ENCODE measurements around the gene TUT1.

TUT1 gene

DNA sequence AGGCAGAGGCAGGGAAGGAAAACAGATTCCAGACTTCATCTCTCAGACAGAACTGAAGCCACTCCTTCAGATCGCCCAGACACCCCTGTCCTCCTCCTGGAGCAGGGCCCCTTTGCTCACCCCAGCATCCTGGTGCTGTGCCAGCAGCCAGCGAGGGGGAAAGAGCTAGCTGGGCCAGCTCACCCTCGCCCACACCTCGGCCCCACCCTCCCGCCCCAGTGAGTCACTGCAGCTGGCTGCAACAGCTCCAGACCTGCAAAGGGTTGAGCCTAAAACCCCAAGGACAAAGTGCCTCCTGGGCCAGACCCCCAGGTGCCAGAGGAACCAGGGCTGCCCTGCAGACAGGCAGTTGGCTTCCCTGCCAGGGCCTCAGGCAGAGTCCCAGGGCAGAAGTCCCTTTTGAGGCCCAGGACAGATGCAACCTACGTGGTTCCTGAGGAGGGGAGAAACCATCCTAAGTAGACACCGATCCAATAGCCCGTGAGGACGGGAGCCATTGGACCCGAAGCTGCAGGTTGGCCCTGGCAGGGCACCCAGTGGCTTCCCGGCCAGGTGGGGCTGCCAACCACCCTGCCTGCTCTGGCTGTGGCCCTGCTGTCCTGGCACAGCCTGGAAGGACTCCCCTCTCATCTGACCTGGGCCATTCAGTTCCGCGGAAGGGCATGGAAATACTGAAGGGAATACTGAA, 51.9 kb downstream of the TUT1 start:
- no peak for DNase-seq

DNA sequence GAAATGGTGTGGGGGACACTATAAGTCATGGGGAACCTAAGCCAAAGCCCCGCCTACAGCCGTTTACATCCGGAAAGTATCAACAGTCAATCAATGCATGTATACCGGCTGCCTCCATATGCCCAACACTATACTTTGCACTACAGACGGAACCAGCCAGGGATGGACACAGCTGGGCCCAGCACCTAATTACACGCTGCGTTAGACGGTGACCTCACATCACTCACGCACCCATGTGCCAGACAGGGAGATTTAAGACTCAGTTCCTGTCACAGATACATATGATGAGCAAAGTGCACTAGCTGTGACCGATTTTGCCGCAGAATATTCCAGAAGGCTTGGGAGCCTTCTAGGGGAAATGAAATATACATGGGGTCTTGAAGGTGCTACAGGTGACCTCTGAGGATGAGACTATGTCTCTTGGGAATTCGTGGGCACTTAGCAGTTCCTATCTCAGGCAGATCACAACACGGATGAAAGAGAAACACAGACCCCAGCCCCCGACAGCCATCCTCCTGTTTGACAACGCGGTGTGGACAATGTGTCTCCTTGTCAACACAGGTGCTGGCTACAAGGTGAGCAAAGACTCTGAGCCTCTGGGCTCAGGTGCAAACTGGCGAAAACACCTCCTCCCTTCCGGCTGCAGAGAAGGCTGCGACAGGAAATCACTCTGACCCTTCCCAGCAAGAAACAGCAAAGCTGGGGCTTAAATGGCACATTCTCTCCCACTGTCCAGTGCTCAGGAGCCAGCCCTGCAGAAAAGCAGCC, 52.7 kb downstream of the TUT1 start:
- DNase-seq: no peak

DNA sequence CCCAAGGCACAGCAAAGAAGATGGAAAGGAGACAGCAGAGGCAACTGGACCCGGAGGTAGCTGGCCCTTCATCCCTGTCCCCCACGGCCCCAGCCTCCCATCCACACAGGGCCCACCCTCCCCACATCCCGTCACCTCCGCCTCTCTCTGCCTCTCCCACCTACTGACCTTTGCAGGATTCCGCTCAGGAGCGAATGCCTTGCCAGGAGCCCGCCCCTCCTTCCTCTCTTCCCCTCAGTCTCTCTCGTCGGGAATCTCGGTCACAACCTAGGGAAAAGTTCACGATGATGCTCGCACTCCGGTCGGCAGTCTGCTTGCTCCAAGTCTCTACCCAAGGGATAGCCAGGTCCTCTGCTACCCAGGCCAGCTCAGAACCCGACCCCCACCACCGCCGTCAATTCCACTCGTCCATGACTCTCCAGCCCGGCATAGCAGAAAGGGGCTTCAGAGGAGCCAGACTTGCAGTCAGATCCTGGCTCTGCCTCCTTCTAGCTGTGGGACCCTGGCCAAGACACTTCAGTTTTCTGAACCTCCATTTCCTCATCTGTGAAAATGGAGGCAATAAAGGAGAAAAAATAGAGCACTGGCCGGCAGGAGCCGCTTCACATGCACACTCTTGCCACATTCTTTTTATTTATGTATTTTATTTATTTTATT, 54.9 kb downstream of the TUT1 start:
- DNase-seq: no peak

DNA sequence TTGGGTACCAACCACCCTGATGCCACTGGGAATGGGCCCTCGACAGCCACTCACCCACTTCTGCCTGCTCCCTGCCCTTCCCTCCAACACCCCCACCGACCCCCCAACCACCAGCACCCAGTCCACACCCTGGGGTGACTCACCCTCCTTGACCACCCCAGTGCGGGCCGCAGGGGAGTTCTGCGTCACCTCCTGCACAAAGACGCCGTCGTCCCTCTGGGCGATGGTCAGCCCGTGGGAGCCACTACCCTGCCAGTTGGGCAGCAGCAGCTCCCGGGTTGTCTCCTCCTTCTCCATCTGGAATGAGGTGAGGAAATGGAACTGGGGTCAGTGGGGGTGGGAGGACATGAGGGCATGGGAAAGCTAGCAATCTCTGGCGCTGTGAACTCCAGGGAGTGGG, 55.5 kb downstream of the TUT1 start:
- DNase-seq: no peak

DNA sequence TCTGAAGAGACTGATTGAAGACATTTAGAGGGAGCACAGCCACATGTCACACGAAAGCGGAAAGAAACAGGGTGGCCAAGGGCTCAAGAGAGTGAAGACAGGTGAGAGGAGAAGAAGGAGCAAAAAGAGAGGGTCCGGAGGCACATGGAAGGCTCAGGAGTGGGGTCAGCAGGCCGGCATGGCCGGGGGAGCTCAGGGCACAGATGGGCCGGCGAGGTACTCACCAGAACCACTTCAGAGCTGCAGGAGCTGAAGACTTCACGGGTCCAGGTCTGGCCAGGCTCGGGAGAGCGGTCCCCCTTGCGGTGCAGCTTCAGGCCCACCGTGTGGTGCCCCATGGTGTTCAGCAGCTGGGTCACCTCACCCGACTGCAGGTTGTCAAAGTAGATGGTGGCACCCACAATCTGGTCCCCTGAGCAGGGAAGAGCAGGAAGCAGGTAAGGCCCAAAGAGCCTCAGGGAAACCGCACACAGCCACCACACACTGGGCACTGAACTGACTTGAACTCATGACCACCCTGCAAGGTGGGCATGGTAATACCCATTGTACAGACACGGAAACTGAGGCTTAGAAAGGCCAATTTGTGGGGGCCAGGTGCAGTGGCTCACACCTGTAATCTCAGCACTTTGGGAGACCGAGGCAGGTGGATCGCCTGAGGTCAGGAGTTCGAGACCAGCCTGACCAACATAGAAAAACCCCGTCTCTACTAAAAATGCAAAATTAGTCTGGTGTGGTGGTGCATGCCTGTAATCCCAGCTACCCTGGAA, 56.4 kb downstream of the TUT1 start:
- DNase-seq: no peak

DNA sequence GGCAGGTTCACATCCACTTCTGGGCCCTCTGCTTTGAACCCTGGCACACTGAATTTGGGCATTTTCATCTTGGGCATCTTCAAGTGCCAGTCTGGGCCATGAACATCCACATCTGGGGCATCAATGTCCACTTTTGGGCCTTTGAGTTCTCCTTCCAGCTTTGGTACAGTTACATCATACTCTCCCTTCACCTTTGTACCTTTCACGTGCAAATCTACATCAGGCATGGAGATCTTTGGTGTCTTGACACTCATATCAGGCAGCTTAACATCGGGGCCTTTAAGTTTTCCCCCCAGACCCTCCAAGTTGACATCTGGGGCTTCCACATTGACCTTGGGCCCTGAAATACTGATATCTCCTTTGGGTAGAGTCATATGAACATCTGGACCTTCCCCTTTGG, 59.2 kb downstream of the TUT1 start:
- DNase-seq: no peak

Data from stimulated activated CD4-positive, alpha-beta T cell treated with anti-CD3 and anti-CD28 coated beads, Interleukin-2, amount 100 ng/mL, for 48 hours (primary cell).